Choroid plexus epithelial cell (primary cell): Measurements from ENCODE around the gene SERGEF.

ENCODE experiments used
- DNase-seq: peaks from one replicate; pipeline ENCODE4 v3.0.0-alpha.2; 2010; ENCODE audit warnings: low read depth
- H3K4me3 ChIP-seq: 2 replicates; pipeline ENCODE4 v1.5.1; 2011; ENCODE audit warnings: low read depth, mild to moderate bottlenecking, control low read depth, low read length, moderate library complexity
- TF ChIP-seq, protein P1 (sequence below): conservative IDR thresholded peaks from 2 replicates; pipeline ENCODE4 v1.5.1; 2011; ENCODE audit warnings: low read depth, mild to moderate bottlenecking, control low read depth, inconsistent platforms, low read length, moderate library complexity

Gene SERGEF

DNA sequence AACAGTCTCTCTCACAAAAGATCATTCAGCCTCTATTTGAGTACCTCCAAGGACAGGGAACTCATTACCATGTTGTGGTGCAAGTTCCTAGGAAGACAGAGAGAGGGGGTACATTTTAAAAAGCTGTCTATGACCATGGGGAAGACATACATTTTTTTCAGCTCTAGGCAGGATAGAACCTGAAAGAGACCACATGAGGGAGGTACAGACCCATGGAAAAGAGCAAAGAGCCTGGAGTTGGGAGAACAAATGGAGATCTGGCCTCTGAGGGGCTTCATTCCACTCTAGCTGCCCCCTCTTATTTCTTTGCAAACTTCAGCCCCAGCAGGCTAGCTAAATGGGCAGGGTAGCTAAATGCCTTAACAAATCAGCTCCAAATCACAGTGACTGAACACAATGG is 241.9 kb downstream of the SERGEF start:
- DNase-seq = peak; percentile 41
- TF ChIP-seq, protein P1, sequence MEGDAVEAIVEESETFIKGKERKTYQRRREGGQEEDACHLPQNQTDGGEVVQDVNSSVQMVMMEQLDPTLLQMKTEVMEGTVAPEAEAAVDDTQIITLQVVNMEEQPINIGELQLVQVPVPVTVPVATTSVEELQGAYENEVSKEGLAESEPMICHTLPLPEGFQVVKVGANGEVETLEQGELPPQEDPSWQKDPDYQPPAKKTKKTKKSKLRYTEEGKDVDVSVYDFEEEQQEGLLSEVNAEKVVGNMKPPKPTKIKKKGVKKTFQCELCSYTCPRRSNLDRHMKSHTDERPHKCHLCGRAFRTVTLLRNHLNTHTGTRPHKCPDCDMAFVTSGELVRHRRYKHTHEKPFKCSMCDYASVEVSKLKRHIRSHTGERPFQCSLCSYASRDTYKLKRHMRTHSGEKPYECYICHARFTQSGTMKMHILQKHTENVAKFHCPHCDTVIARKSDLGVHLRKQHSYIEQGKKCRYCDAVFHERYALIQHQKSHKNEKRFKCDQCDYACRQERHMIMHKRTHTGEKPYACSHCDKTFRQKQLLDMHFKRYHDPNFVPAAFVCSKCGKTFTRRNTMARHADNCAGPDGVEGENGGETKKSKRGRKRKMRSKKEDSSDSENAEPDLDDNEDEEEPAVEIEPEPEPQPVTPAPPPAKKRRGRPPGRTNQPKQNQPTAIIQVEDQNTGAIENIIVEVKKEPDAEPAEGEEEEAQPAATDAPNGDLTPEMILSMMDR = peak; percentile 55
- H3K4me3 ChIP-seq = no peak overlapping the region

DNA sequence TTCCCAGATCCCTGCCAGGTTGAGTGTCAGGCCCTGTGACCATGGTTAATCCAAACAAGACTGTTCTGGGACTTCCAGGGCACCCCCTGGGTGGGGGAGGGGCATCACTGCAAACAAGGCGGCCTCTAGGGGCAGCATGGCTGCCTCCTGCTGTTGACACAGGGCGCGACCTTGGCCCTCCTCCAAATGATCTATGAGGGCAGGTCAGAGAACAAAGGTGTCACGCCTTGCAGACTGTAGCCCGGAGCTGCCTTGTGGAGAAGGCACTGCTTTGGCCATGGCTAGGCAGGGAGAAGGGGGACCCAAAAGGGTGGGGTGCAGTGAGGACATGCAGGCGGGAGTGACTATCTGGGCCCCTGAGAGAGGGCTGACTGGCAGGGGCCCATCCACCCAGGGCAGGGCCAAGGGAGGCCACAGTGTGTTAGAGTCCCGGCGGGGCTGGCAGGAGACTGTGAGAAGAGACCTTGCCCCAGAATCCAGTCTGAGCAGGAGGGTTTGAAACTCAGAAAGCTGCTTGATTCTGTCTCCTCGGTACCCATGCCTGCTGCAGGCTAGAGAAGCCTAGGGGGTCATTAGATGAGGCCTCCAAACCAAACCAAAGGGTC is 242.7 kb downstream of the SERGEF start:
- TF ChIP-seq, protein P1 = peak; percentile 17
- no peak overlapping the region for H3K4me3 ChIP-seq
- no peak for DNase-seq

DNA sequence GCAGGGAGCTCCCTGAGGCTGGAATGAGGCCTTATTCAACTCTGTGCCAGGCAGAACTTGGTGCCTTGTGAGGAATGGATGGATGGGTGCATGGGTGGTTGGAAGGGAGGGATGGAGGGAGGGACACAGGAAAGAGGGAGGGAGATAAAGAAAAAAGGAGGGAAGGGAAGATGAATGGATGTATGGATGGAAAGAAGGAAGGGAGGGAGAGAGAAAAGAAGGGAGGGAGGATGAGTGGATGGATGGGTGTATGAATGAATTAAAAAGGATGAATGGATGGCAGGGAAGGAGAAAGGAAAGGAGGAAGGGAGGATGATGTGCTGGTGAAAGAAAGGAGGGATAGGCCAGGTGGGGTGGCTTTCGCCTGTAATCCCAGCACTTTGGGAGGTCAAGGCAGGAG is 243.6 kb downstream of the SERGEF start:
- no peak for DNase-seq
- no peak overlapping the region for H3K4me3 ChIP-seq
- TF ChIP-seq, protein P1 = no peak

DNA sequence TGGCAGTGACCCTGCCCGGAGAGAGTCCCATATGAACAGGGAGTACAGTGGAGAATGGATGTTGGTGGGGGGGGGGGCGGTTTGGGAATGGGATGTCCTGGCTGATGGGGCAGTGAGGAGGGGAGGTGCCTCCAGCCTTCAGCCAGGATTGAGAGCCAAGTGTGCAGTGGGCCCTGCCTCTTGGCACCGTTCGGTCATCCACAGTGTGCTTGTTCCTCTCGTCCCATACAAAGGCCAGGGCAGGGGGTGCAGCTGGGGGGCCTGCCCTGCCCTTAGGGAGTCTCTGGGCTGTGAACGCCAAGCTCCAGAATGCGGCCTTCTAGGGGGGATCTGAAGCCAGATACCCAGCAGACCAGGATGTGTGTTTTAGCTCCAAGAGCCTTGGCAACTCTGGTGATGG is 244.3 kb downstream of the SERGEF start:
- no peak overlapping the region for H3K4me3 ChIP-seq
- TF ChIP-seq, protein P1 = no peak
- no peak for DNase-seq

DNA sequence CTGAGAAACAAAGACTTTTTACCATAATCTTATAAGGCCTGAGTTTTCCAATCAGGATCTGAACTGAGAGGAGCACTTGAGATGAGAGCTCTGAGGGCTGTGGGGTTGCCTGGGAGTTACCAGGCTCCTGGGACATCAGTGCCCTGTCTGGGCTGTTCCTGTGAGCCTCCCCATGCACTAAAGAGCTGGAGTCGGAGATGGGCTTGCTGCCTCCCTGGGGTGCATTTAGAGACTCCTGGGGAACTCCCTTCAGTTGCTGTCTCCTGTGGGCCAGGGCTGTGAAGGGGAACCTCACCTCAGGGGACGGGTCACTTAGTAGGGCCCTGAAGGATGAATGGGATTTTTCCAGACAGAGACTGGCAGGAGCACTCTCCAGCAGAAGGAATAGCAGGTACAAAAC is 244.9 kb downstream of the SERGEF start:
- TF ChIP-seq, protein P1 = no peak
- DNase-seq = no peak
- no peak overlapping the region for H3K4me3 ChIP-seq

DNA sequence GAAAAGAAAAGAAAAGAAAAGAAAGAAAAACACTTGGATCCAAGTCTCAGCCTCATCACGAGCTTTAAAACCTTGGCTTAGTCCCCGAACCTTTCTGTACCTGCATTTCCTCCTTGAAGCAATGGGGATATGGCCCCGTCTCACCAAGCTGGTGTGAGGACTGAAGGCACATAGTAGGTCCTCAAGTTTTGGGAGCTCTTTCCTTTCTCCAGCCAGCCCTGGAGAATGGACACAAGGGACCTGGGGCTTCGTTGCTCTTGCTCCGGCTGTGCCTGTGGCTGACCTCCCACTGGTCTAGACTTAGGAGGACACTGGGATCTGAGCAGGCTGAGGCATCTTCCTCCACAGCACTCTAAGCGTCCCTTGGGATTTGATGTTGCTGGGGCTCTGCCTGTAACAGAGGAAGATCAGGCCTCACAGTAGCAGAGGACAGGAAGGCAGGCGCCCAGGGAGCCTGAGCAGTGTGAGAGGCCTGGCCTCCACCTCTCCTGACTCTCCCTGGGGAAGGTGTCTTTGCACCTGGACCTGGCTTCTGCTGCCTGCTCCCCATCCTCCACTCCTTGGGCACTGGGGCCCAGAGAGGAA is 245.5 kb downstream of the SERGEF start:
- DNase-seq = peak; percentile 32
- no peak overlapping the region for H3K4me3 ChIP-seq
- TF ChIP-seq, protein P1 = no peak

DNA sequence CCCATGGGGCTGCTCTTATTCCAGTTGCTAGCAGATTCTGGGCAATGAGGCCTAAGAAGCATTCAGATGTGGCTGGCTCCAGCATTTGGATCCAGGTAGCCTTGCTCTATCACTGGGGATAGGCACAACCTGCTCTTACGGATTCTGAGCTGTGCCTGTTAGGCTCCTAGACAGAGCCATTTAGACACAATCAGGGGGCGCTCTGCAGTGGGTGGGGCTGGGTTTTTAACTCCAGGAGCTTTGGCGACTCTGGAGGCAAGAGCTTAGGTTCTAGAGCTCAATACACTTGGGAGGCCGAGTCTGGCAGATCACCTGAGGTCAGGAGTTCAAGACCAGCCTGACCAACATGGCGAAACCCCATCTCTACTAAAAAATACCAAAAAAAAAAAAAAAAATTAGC is 246.3 kb downstream of the SERGEF start:
- no peak for DNase-seq
- TF ChIP-seq, protein P1 = peak; percentile 33

More for the DNA sequence above, 246.3 kb downstream of the SERGEF start:
- H3K4me3 ChIP-seq = no peak overlapping the region
